Ascending aorta (tissue), 2 donors: ENCODE results near the gene TMEM54. TPM values are rescaled to one million over a fixed set of nuclear protein-coding genes. Genes with fewer than 3 reads are reported as not detected.
A peak's percentile ranks its signal among the peaks of the same experiment; 100 is the strongest.

Experiments
- DNase-seq, 2 donors: peaks; one replicate each; pipeline ENCODE4 v3.0.0-alpha.2; 2019; ENCODE audit warnings: low spot score in 2 of 2
- H3K27ac ChIP-seq, 2 donors: fragments of 200-600 bp; sonication (generic); one replicate each; pipeline ENCODE4 v1.5.1; 2016 to 2017; ENCODE audit warnings: mild to moderate bottlenecking in 1 of 2
- H3K27me3 ChIP-seq: fragments of 200-600 bp; sonication (generic); one replicate; pipeline ENCODE4 v1.5.1; 2017
- H3K36me3 ChIP-seq, 2 donors: fragments of 200-600 bp; sonication (generic); one replicate each; pipeline ENCODE4 v1.5.1; 2016
- H3K4me1 ChIP-seq, 2 donors: fragments of 200-600 bp; sonication (generic); one replicate each; pipeline ENCODE4 v1.5.1; 2016 to 2017; ENCODE audit warnings: mild to moderate bottlenecking in 1 of 2
- H3K4me3 ChIP-seq, 2 donors: fragments of 200-600 bp; sonication (generic); one replicate each; pipeline ENCODE4 v1.5.1; 2016 to 2017; ENCODE audit warnings: mild to moderate bottlenecking in 1 of 2
- H3K9me3 ChIP-seq, 2 donors: fragments of 200-600 bp; sonication (generic); one replicate each; pipeline ENCODE4 v1.5.1; 2016
- CTCF ChIP-seq, 3 experiments: fragments of 200-600 bp in 2 of 3; fragments of 450-650 bp in 1 of 3; sonication (generic) in 2 of 3; IDR thresholded peaks; one replicate each; pipeline ENCODE4 v1.5.1; 2016 to 2019; ENCODE audit warnings: antibody characterized with exemption in 3 of 3, mild to moderate bottlenecking in 1 of 3, moderate library complexity in 1 of 3
- intact Hi-C: fragments of 100-400 bp; cut with DNase I; formaldehyde crosslinking; loops from one replicate; pipeline ENCODE4 v1.15.1; 2023
- total RNA-seq: library from RNA; depleted of rRNA; stranded (reverse); fragments of >200 nt; gene quantifications from one replicate; pipeline ENCODE4 v1.1.0, GENCODE V29; 2016

TMEM54 gene
- total RNA-seq, 1 donor from 2014 or later = 60.9 TPM

- DNase-seq = peak in 1 of 2 donors; percentile 24
- no peaks in the 10 kb centered on the region for H3K27me3 ChIP-seq
Observed at GRCh38 chr1:32863218-32863880, 37.8 kb downstream of the TMEM54 start.

GRCh38 chr1:32861904-32862695, 39.1 kb downstream of the TMEM54 start:
- peak in 1 of 2 donors; percentile 50 for DNase-seq
- Histone ChIP-seq H3K36me3 (peaks cover 7 to 14% of the 10 kb centered on the region in 2 donors), H3K4me1 (peaks cover 20 to 50% of the 10 kb centered on the region in 2 donors), H3K27me3 (no peaks in the 10 kb centered on the region), H3K27ac (peak overlapping the region; percentile 36 to 83), H3K4me3 (no peak overlapping the region), H3K9me3 (no peaks in the 10 kb centered on the region)
- intact Hi-C loops = no loop called here
- TF ChIP-seq CTCF (IDR thresholded peaks at IDR 0.05) = no peak

More at GRCh38 chr1:32863218-32863880, 37.8 kb downstream of the TMEM54 start:
- intact Hi-C loops = no loop called here
- Histone ChIP-seq H3K36me3 (peaks cover 0 to 2% of the 10 kb centered on the region in 2 donors), H3K9me3 (no peaks in the 10 kb centered on the region), H3K27ac (peak overlapping the region; percentile 67 to 83), H3K4me3 (no peak overlapping the region), H3K4me1 (peaks cover 20 to 50% of the 10 kb centered on the region in 2 donors)
- no peak for TF ChIP-seq CTCF (IDR thresholded peaks at IDR 0.05)

- peak overlapping the region; percentile 36 to 61 for H3K27ac ChIP-seq
- DNase-seq = no peak
- peaks cover 20 to 30% of the 10 kb centered on the region in 2 donors for H3K36me3 ChIP-seq
- no peak overlapping the region for H3K4me3 ChIP-seq
- intact Hi-C loops = no loop called here
- no peak for TF ChIP-seq CTCF (IDR thresholded peaks at IDR 0.05)
- H3K9me3 ChIP-seq = no peaks in the 10 kb centered on the region
- H3K27me3 ChIP-seq = no peaks in the 10 kb centered on the region
- peaks cover 20 to 46% of the 10 kb centered on the region in 2 donors for H3K4me1 ChIP-seq
Observed at GRCh38 chr1:32860566-32860965, 40.6 kb downstream of the TMEM54 start.

GRCh38 chr1:32859915-32860314, 41.3 kb downstream of the TMEM54 start:
- Histone ChIP-seq H3K36me3 (peaks cover 23 to 36% of the 10 kb centered on the region in 2 donors), H3K4me1 (peaks cover 17 to 39% of the 10 kb centered on the region in 2 donors), H3K4me3 (no peak overlapping the region), H3K27ac (no peak overlapping the region), H3K27me3 (no peaks in the 10 kb centered on the region), H3K9me3 (no peaks in the 10 kb centered on the region)
- intact Hi-C loops = no loop called here
- DNase-seq = no peak
- no peak for TF ChIP-seq CTCF (IDR thresholded peaks at IDR 0.05)

- no peaks in the 10 kb centered on the region for H3K27me3 ChIP-seq
- TF ChIP-seq CTCF (IDR thresholded peaks at IDR 0.05) = no peak
- no peak overlapping the region for H3K27ac ChIP-seq
- H3K36me3 ChIP-seq = peaks cover 31 to 41% of the 10 kb centered on the region in 2 donors
- no peaks in the 10 kb centered on the region for H3K9me3 ChIP-seq
- DNase-seq = peak in 1 of 2 donors; percentile 42
- intact Hi-C loops = no loop called here
- peaks cover 12 to 28% of the 10 kb centered on the region in 2 donors for H3K4me1 ChIP-seq
- H3K4me3 ChIP-seq = no peak overlapping the region
Observed at GRCh38 chr1:32858791-32859190, 42.4 kb downstream of the TMEM54 start.
